ENCODE measurements around the gene MRPS11.

Gene MRPS11

GRCh38 chr15:88438181-88438580 lies 29.3 kb upstream of the MRPS11 start:
- WGBS (ENCODE audit: insufficient coverage, insufficient read length): no CpG with 5 or more reads among the region's 5 CpGs

DNA sequence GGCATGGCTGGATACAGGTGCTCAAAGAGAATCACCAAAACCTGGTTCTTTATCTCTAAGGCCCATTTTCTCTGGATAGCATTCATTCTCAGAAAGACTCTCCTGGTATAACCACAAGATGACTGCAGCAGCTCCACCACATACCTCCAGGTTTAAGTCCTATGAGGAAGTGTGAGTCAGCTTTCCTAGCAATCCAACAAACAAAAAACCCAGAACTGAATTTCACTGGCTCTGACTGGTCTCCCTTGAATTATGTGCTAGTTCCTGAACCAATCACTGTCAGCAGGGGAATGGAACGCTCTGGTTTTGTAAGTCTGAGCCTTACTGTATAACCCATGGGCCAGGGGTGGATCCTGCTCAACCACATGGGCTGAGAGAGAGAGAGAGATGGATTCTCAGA lies 27.5 kb upstream of the MRPS11 start:
- H3K36me3 ChIP-seq (ENCODE audit: control insufficient read depth, insufficient read depth, low read length): no peaks in the 10 kb centered on the region
- no peak overlapping the region for H3K27ac ChIP-seq (ENCODE audit: low read length)
- no CpG with 5 or more reads among the region's 1 CpG for WGBS (ENCODE audit: insufficient coverage, insufficient read length)
- H3K4me1 ChIP-seq (ENCODE audit: control insufficient read depth, insufficient read depth, low read length): peaks cover 1% of the 10 kb centered on the region; the same call in 1 of the 2 replicates
- H3K27me3 ChIP-seq (ENCODE audit: control insufficient read depth, insufficient read depth, low read length): no peaks in the 10 kb centered on the region
- H3K9me3 ChIP-seq (ENCODE audit: control insufficient read depth, insufficient read depth, low read length): no peaks in the 10 kb centered on the region
- H3K4me3 ChIP-seq (ENCODE audit: low read length): no peak overlapping the region
- DNase-seq (ENCODE audit: low read depth, low spot score): no peak

More at GRCh38 chr15:88438181-88438580, 29.3 kb upstream of the MRPS11 start:
- Histone ChIP-seq H3K27me3 (ENCODE audit: control insufficient read depth, insufficient read depth, low read length) (no peaks in the 10 kb centered on the region), H3K4me1 (ENCODE audit: control insufficient read depth, insufficient read depth, low read length) (peaks cover 1% of the 10 kb centered on the region; the same call in 1 of the 2 replicates), H3K36me3 (ENCODE audit: control insufficient read depth, insufficient read depth, low read length) (no peaks in the 10 kb centered on the region), H3K4me3 (ENCODE audit: low read length) (no peak overlapping the region), H3K9me3 (ENCODE audit: control insufficient read depth, insufficient read depth, low read length) (no peaks in the 10 kb centered on the region), H3K27ac (ENCODE audit: low read length) (no peak overlapping the region)
- no peak for DNase-seq (ENCODE audit: low read depth, low spot score)

GRCh38 chr15:88441076-88441730 lies 26.3 kb upstream of the MRPS11 start:
- DNase-seq (ENCODE audit: low read depth, low spot score): no peak
- no peaks in the 10 kb centered on the region for H3K27me3 ChIP-seq (ENCODE audit: control insufficient read depth, insufficient read depth, low read length)
- no peaks in the 10 kb centered on the region for H3K9me3 ChIP-seq (ENCODE audit: control insufficient read depth, insufficient read depth, low read length)
- H3K36me3 ChIP-seq (ENCODE audit: control insufficient read depth, insufficient read depth, low read length): no peaks in the 10 kb centered on the region
- H3K27ac ChIP-seq (ENCODE audit: low read length): no peak overlapping the region
- WGBS (ENCODE audit: insufficient coverage, insufficient read length): no CpG with 5 or more reads among the region's 2 CpGs
- no peak overlapping the region for H3K4me3 ChIP-seq (ENCODE audit: low read length)
- H3K4me1 ChIP-seq (ENCODE audit: control insufficient read depth, insufficient read depth, low read length): peaks cover 1% of the 10 kb centered on the region; the same call in 1 of the 2 replicates

DNA sequence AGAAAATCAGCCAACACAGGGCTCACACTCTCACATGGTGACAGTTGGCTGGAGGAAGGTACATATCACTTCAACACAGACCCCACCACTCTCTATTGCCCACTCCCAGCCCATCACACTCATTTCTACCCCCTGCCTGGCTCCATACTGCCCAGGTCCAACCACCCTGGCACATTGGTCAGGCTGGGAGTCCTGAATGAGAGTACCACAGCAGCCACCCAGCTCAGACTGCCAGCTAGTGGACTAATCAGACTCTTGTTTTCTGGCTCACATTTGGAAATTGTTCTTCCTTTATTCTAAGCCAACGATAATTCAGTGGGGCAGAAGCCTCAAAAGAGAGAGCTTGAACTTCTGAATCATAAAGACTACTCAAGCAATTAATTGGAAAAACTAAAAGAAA lies 20.3 kb upstream of the MRPS11 start:
- Histone ChIP-seq H3K27me3 (ENCODE audit: control insufficient read depth, insufficient read depth, low read length) (no peaks in the 10 kb centered on the region), H3K36me3 (ENCODE audit: control insufficient read depth, insufficient read depth, low read length) (no peaks in the 10 kb centered on the region), H3K27ac (ENCODE audit: low read length) (no peak overlapping the region), H3K4me1 (ENCODE audit: control insufficient read depth, insufficient read depth, low read length) (peaks cover 2% of the 10 kb centered on the region; the same call in 1 of the 2 replicates), H3K4me3 (ENCODE audit: low read length) (no peak overlapping the region), H3K9me3 (ENCODE audit: control insufficient read depth, insufficient read depth, low read length) (no peaks in the 10 kb centered on the region)
- no CpG with 5 or more reads among the region's 1 CpG for WGBS (ENCODE audit: insufficient coverage, insufficient read length)
- DNase-seq (ENCODE audit: low read depth, low spot score): no peak

- H3K27me3 ChIP-seq (ENCODE audit: control insufficient read depth, insufficient read depth, low read length): no peaks in the 10 kb centered on the region
- H3K27ac ChIP-seq (ENCODE audit: low read length): no peak overlapping the region
- no peaks in the 10 kb centered on the region for H3K9me3 ChIP-seq (ENCODE audit: control insufficient read depth, insufficient read depth, low read length)
- DNase-seq (ENCODE audit: low read depth, low spot score): no peak
- WGBS (ENCODE audit: insufficient coverage, insufficient read length): no CpG with 5 or more reads among the region's 1 CpG
- H3K4me1 ChIP-seq (ENCODE audit: control insufficient read depth, insufficient read depth, low read length): peaks cover 2% of the 10 kb centered on the region; the same call in 1 of the 2 replicates
- no peak overlapping the region for H3K4me3 ChIP-seq (ENCODE audit: low read length)
- H3K36me3 ChIP-seq (ENCODE audit: control insufficient read depth, insufficient read depth, low read length): no peaks in the 10 kb centered on the region
Observed at GRCh38 chr15:88447741-88448140, 19.8 kb upstream of the MRPS11 start.

DNA sequence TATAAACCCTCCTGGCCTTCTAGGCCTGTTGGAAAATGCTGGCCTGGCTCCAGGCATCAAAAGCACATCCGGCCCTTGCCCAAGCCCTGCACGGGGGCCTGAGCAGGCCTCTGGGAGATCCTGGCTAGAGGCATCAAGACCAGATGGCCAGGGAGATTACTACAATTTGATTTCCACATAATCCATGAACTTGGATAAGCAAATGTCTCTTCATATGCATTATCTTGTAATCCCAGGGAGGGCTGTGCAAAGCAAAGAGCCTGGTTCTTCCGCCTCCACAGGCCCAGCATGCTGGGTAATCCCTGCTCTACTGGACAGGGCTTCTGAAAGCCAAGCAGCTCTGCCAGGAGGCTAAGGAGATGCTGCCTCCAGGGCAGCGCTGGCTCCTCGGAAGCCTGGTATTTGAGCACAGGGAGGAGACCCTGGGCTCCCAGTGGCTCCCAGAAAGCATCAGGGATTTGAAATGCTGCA lies 18.5 kb upstream of the MRPS11 start:
- H3K9me3 ChIP-seq (ENCODE audit: control insufficient read depth, insufficient read depth, low read length): no peaks in the 10 kb centered on the region
- no peaks in the 10 kb centered on the region for H3K27me3 ChIP-seq (ENCODE audit: control insufficient read depth, insufficient read depth, low read length)
- H3K4me3 ChIP-seq (ENCODE audit: low read length): no peak overlapping the region
- peaks cover 2% of the 10 kb centered on the region; the same call in 1 of the 2 replicates for H3K4me1 ChIP-seq (ENCODE audit: control insufficient read depth, insufficient read depth, low read length)
- DNase-seq (ENCODE audit: low read depth, low spot score): no peak
- H3K27ac ChIP-seq (ENCODE audit: low read length): no peak overlapping the region
- H3K36me3 ChIP-seq (ENCODE audit: control insufficient read depth, insufficient read depth, low read length): no peaks in the 10 kb centered on the region
- no CpG with 5 or more reads among the region's 5 CpGs for WGBS (ENCODE audit: insufficient coverage, insufficient read length)

- H3K4me3 ChIP-seq (ENCODE audit: low read length): no peak overlapping the region
- DNase-seq (ENCODE audit: low read depth, low spot score): no peak
- H3K36me3 ChIP-seq (ENCODE audit: control insufficient read depth, insufficient read depth, low read length): no peaks in the 10 kb centered on the region
- no CpG with 5 or more reads among the region's 8 CpGs for WGBS (ENCODE audit: insufficient coverage, insufficient read length)
- H3K27me3 ChIP-seq (ENCODE audit: control insufficient read depth, insufficient read depth, low read length): no peaks in the 10 kb centered on the region
- H3K27ac ChIP-seq (ENCODE audit: low read length): no peak overlapping the region
- peaks cover 2% of the 10 kb centered on the region; the same call in 1 of the 2 replicates for H3K4me1 ChIP-seq (ENCODE audit: control insufficient read depth, insufficient read depth, low read length)
- no peaks in the 10 kb centered on the region for H3K9me3 ChIP-seq (ENCODE audit: control insufficient read depth, insufficient read depth, low read length)
Observed at GRCh38 chr15:88449581-88449980, 17.9 kb upstream of the MRPS11 start.

- peak; percentile 60 for DNase-seq (ENCODE audit: low read depth, low spot score)
- Histone ChIP-seq H3K36me3 (ENCODE audit: control insufficient read depth, insufficient read depth, low read length) (no peaks in the 10 kb centered on the region), H3K27ac (ENCODE audit: low read length) (no peak overlapping the region), H3K27me3 (ENCODE audit: control insufficient read depth, insufficient read depth, low read length) (no peaks in the 10 kb centered on the region), H3K4me1 (ENCODE audit: control insufficient read depth, insufficient read depth, low read length) (peaks cover 4% of the 10 kb centered on the region), H3K4me3 (ENCODE audit: low read length) (no peak overlapping the region), H3K9me3 (ENCODE audit: control insufficient read depth, insufficient read depth, low read length) (no peaks in the 10 kb centered on the region)
- no CpG with 5 or more reads among the region's 12 CpGs for WGBS (ENCODE audit: insufficient coverage, insufficient read length)
Observed at GRCh38 chr15:88450125-88450798, 17.2 kb upstream of the MRPS11 start.

DNA sequence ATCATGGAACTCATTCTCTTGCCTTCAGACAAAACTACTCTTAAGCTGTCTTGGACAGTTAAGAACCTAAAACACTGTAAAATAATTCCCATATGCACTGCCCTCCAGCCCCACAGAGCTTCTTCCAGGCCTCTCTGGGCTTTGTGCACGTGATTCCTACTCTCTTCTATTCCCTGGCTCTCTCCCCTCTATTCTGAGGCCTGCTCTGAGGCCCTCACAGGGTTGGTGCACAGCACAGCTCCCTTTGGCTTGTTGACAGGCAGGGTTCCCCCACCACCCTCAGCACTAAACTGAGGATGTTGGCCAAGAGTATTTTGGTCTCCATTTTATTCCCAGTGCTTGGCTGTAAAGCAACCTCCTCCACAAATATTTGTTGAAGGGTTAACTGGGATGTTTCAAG lies 13.9 kb upstream of the MRPS11 start:
- Histone ChIP-seq H3K36me3 (ENCODE audit: control insufficient read depth, insufficient read depth, low read length) (peaks cover 2% of the 10 kb centered on the region), H3K4me3 (ENCODE audit: low read length) (no peak overlapping the region), H3K27ac (ENCODE audit: low read length) (no peak overlapping the region), H3K4me1 (ENCODE audit: control insufficient read depth, insufficient read depth, low read length) (peaks cover 4% of the 10 kb centered on the region), H3K9me3 (ENCODE audit: control insufficient read depth, insufficient read depth, low read length) (no peaks in the 10 kb centered on the region), H3K27me3 (ENCODE audit: control insufficient read depth, insufficient read depth, low read length) (no peaks in the 10 kb centered on the region)
- WGBS (ENCODE audit: insufficient coverage, insufficient read length): no CpG with 5 or more reads among the region's 1 CpG
- DNase-seq (ENCODE audit: low read depth, low spot score): no peak

DNA sequence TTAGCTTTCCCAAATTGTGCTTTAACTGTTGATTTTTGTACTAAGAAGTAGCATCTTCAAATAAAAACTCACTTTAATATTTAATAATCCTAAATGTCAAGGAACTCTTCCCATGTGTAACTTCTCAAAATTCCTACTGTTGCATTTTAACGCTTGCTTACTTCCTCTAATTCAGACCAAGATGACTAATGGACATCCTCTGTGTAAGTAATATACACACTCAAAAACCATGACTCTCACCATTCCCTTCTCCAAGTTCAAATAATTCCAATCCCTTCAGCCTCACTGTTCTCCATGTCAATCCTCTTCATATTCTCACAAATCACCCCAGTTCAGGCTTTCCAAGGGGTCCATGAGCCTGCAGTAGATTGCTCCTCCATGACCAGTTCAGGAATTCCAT lies 13.3 kb upstream of the MRPS11 start:
- WGBS (ENCODE audit: insufficient coverage, insufficient read length): no CpG with 5 or more reads among the region's 1 CpG
- Histone ChIP-seq H3K27me3 (ENCODE audit: control insufficient read depth, insufficient read depth, low read length) (no peaks in the 10 kb centered on the region), H3K36me3 (ENCODE audit: control insufficient read depth, insufficient read depth, low read length) (peaks cover 4% of the 10 kb centered on the region), H3K27ac (ENCODE audit: low read length) (no peak overlapping the region), H3K4me3 (ENCODE audit: low read length) (no peak overlapping the region), H3K4me1 (ENCODE audit: control insufficient read depth, insufficient read depth, low read length) (peaks cover 4% of the 10 kb centered on the region), H3K9me3 (ENCODE audit: control insufficient read depth, insufficient read depth, low read length) (no peaks in the 10 kb centered on the region)
- DNase-seq (ENCODE audit: low read depth, low spot score): no peak
